Kidney epithelial cell (primary cell): ENCODE data around the gene CDK19. TPM values are rescaled to one million over a fixed set of nuclear protein-coding genes. Genes with fewer than 3 reads are reported as not detected.
"Not testable (repeated sequence)": the region's sequence is repeated elsewhere in the genome, so short reads cannot be mapped to it uniquely, and the experiment has no call there.

Source experiments
- DNase-seq: peaks from one replicate; pipeline ENCODE4 v3.0.0-alpha.2; 2010; ENCODE audit warnings: low read depth
- H3K27me3 ChIP-seq: 2 replicates; pipeline ENCODE4 v1.6.0; 2011; ENCODE audit warnings: low read length; ENCODE audit not compliant: control insufficient read depth, insufficient read depth
- H3K36me3 ChIP-seq: 2 replicates; pipeline ENCODE4 v1.5.1; 2011; ENCODE audit warnings: low read length; ENCODE audit not compliant: control insufficient read depth, insufficient read depth
- H3K4me3 ChIP-seq: 2 replicates; pipeline ENCODE4 v1.5.1; 2011; ENCODE audit warnings: low read depth, mild to moderate bottlenecking, control low read depth, low read length
- total RNA-seq: library from RNA; depleted of rRNA; stranded (reverse); fragments of >200 nt; gene quantifications from 2 replicates; pipeline ENCODE4 v1.2.3, GENCODE V29; 2015
- TF ChIP-seq, protein P1 (sequence below): IDR thresholded peaks from 2 replicates; pipeline ENCODE4 v1.5.1; 2011; ENCODE audit warnings: mild to moderate bottlenecking, moderate library complexity, low read length, control low read depth, inconsistent platforms; ENCODE audit not compliant: insufficient read depth, poor library complexity, severe bottlenecking

The CDK19 gene
- total RNA-seq, 1 donor from 2014 or later: 17.6 TPM

GRCh38 chr6:110760589-110760988 is 54.7 kb downstream of the CDK19 start:
- no peak for DNase-seq
- Histone ChIP-seq H3K27me3 (no peaks in the 10 kb centered on the region), H3K4me3 (no peak overlapping the region)

GRCh38 chr6:110760098-110760497 is 55.2 kb downstream of the CDK19 start:
- DNase-seq, H3K27me3 ChIP-seq, H3K4me3 ChIP-seq, H3K36me3 ChIP-seq: not testable (repeated sequence)

More at GRCh38 chr6:110760589-110760988, 54.7 kb downstream of the CDK19 start:
- no peaks in the 10 kb centered on the region for H3K36me3 ChIP-seq
- TF ChIP-seq, protein P1, sequence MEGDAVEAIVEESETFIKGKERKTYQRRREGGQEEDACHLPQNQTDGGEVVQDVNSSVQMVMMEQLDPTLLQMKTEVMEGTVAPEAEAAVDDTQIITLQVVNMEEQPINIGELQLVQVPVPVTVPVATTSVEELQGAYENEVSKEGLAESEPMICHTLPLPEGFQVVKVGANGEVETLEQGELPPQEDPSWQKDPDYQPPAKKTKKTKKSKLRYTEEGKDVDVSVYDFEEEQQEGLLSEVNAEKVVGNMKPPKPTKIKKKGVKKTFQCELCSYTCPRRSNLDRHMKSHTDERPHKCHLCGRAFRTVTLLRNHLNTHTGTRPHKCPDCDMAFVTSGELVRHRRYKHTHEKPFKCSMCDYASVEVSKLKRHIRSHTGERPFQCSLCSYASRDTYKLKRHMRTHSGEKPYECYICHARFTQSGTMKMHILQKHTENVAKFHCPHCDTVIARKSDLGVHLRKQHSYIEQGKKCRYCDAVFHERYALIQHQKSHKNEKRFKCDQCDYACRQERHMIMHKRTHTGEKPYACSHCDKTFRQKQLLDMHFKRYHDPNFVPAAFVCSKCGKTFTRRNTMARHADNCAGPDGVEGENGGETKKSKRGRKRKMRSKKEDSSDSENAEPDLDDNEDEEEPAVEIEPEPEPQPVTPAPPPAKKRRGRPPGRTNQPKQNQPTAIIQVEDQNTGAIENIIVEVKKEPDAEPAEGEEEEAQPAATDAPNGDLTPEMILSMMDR: no peak

GRCh38 chr6:110757926-110758325 is 57.3 kb downstream of the CDK19 start:
- TF ChIP-seq, protein P1: no peak
- Histone ChIP-seq H3K27me3 (no peaks in the 10 kb centered on the region), H3K4me3 (no peak overlapping the region), H3K36me3 (no peaks in the 10 kb centered on the region)
- no peak for DNase-seq

DNA sequence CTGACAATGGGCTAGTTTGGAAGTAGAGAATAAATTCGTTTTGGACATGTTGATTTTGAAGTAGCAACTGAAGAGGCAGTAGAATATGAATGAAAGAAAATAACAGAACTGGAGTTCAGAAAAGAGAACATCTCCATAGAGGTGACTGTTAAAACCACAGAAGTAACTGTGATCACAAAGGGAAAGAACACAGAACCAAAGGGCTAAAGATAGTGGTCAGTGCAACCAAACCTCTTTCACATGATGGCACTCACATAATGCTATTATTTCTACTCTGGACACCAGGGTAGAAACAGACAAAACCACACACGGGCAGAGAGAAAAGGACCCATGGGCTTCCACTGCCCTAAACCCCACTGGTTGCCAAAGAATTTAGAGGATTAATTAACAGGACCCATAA is 58.5 kb downstream of the CDK19 start:
- Histone ChIP-seq H3K36me3 (no peaks in the 10 kb centered on the region), H3K27me3 (no peaks in the 10 kb centered on the region), H3K4me3 (no peak overlapping the region)
- DNase-seq: no peak
- TF ChIP-seq, protein P1: no peak

DNA sequence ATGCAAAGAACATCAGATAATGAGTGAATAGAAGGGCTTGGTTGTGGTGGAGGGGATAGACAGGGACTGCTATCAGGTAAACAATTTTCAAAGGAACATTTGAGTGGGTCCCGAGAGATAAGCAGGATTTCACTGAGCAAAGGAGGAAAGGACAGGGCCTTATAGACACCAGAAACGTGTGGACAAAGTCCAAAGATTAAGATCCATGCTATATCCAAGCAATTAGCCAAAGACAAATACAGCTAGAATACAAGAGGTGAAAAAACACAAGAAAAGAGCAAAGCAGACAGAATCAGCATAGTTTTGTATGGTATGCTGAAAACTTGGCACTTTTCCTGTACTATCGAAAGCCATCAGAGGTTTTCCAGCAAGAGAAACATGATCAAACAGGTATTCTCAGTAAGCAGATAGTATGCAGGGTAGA is 59.8 kb downstream of the CDK19 start:
- Histone ChIP-seq H3K4me3 (no peak overlapping the region), H3K36me3 (no peaks in the 10 kb centered on the region), H3K27me3 (no peaks in the 10 kb centered on the region)
- TF ChIP-seq, protein P1: no peak
- no peak for DNase-seq

DNA sequence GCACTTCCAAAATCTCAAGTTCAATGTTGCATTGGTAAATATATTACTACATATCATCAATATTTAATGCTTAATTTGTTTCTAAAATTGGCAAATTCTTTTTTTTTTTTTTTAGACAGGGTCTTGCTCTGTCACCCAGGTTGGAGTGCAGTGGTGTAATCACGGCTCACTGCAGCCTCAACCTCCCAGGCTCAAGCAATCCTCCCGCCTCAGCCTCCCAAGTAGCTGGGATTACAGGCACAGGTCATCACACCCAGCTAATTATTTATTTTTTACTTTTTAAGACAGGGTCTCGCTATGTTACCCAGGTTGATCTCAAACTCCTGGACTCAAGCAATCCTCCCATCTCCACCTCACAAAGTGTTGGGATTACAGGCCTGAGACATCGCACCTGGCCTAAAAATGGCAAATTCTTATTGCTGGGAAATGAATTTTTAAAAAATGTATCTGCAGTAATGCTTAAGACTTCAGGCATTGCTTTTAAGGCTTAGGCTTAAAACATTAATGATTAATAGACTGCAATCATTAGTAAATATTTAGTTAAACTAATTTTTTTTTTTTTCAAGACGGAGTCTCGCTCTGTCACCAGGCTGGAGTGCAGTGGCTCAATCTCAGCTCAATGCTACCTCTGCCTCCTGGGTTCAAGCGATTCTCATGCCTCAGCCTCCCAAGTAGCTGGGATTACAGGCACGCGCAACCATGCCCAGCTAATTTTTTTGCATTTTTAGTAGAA is 61.2 kb downstream of the CDK19 start:
- not testable (repeated sequence) for H3K27me3 ChIP-seq, H3K4me3 ChIP-seq, H3K36me3 ChIP-seq, DNase-seq

DNA sequence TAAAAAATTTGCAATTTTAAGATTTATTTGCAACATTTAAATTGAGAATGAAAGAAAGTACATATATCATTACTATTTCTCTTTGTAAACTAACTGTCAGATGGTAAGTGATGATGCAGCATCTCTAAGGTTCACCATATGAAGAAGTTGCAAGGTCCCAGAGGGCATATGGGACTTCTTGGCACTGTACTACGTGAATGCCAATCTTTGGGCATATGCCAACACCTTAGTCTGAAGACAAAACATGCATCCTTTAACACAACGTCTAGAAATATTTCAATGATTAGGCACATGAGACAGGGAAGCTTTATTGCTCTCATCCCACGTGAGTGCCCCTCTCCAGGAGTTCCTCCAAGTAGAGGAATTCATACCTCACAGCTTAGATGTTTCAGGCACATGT is 66.8 kb downstream of the CDK19 start:
- H3K36me3 ChIP-seq: no peaks in the 10 kb centered on the region

More for the DNA sequence above, 66.8 kb downstream of the CDK19 start:
- DNase-seq: no peak
- Histone ChIP-seq H3K27me3 (no peaks in the 10 kb centered on the region), H3K4me3 (no peak overlapping the region)
- TF ChIP-seq, protein P1: no peak
